GM12891 (cell line): ENCODE data around the gene ALCAM.

Experiments used
- POLR2A ChIP-seq: IDR thresholded peaks from 2 replicates; pipeline ENCODE4 v1.6.1; 2011; ENCODE audit warnings: low read depth, low read length, control low read depth
- POLR2AphosphoS5 ChIP-seq: IDR thresholded peaks from 2 replicates; pipeline ENCODE4 v1.6.1; 2011; ENCODE audit warnings: low read depth, low read length, control low read depth
- SPI1 ChIP-seq: IDR thresholded peaks from 2 replicates; pipeline ENCODE4 v1.6.1; 2011; ENCODE audit warnings: low read depth, low read length, control low read depth
- TAF1 ChIP-seq: IDR thresholded peaks from 2 replicates; pipeline ENCODE4 v1.6.1; 2011; ENCODE audit warnings: low read depth, low read length, control low read depth

DNA sequence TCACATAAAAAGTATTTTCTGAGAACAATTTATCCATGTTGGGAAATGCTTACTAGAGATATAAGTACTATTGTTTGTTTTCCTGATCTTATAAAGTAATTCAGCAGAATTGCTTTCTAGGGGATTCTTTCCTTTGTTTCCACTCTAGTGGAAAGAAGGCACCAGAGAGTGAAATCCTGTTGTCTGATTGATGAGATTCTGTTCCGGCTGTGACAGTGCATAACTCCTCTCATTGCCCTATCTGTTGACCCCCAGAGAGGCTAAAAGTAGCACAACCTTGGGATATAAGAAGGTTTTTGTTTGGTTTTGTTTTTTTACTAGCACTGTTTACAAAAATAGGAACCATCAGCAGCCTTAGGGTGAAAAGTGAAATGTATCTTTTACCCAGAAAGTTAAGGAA, 114.1 kb downstream of the ALCAM start:
- TF ChIP-seq POLR2AphosphoS5 (no peak), POLR2A (no peak), SPI1 (no peak), TAF1 (no peak)
